Gastroesophageal sphincter (tissue), 4 donors: ENCODE data around the gene MROH2A. TPM values are rescaled to one million over a fixed set of nuclear protein-coding genes. Genes with fewer than 3 reads are reported as not detected.

Experiments used
- ATAC-seq: fragments of 150-250 bp; one replicate; pipeline ENCODE4 v1.9.1; 2016; ENCODE audit warnings: mild to moderate bottlenecking, moderate library complexity
- H3K27ac ChIP-seq, 4 donors: fragments of 200-600 bp; sonication (generic) in 3 of 4; 1 replicate in 3 of 4; 2 replicates in 1 of 4; pipeline ENCODE4 v1.5.1; 2016 to 2019
- H3K27me3 ChIP-seq: fragments of 200-600 bp; sonication (generic); one replicate; pipeline ENCODE4 v1.5.1; 2019
- H3K36me3 ChIP-seq, 2 donors: fragments of 200-600 bp; sonication (generic); one replicate each; pipeline ENCODE4 v1.5.1; 2019; ENCODE audit warnings: control low read depth in 1 of 2
- H3K4me1 ChIP-seq, 3 donors: fragments of 200-600 bp; sonication (generic); 1 replicate in 2 of 3; 2 replicates in 1 of 3; pipeline ENCODE4 v1.5.1; 2016 to 2019; ENCODE audit warnings: control low read depth in 2 of 3
- H3K4me3 ChIP-seq, 2 donors: fragments of 200-600 bp; sonication (generic); one replicate each; pipeline ENCODE4 v1.5.1; 2019; ENCODE audit warnings: mild to moderate bottlenecking in 1 of 2, moderate library complexity in 1 of 2
- H3K9me3 ChIP-seq, 3 donors: fragments of 200-600 bp; sonication (generic); one replicate each; pipeline ENCODE4 v1.5.1; 2017 to 2019; ENCODE audit warnings: control low read depth in 2 of 3
- CTCF ChIP-seq, 4 experiments: fragments of 200-600 bp in 2 of 4; fragments of 450-650 bp in 2 of 4; sonication (generic) in 1 of 4; IDR thresholded peaks; one replicate each; pipeline ENCODE4 v1.5.1; 2017 to 2019; ENCODE audit warnings: antibody characterized with exemption in 4 of 4, mild to moderate bottlenecking in 2 of 4, moderate library complexity in 2 of 4
- EP300 ChIP-seq: sonication (generic); formaldehyde crosslinking; IDR thresholded peaks from one replicate; pipeline ENCODE4 v1.6.1; 2017; ENCODE audit warnings: antibody characterized with exemption, mild to moderate bottlenecking
- POLR2A ChIP-seq, 2 donors: fragments of 450-650 bp; IDR thresholded peaks; one replicate each; pipeline ENCODE4 v1.6.1; 2017; ENCODE audit warnings: antibody characterized with exemption in 2 of 2, mild to moderate bottlenecking in 2 of 2, moderate library complexity in 1 of 2
- POLR2AphosphoS5 ChIP-seq: sonication (generic); formaldehyde crosslinking; IDR thresholded peaks from one replicate; pipeline ENCODE4 v1.6.1; 2017; ENCODE audit warnings: antibody characterized with exemption
- WGBS, 2 donors: methylation state at CpG; one replicate each; pipeline ENCODE4 v1.1.5; 2018; ENCODE audit warnings: low coverage in 1 of 2; 5-methylcytosine and 5-hydroxymethylcytosine counted together
- total RNA-seq, 4 donors: library from RNA; depleted of rRNA; stranded (reverse); fragments of >200 nt; gene quantifications; one replicate each; pipeline ENCODE4 v1.1.0, GENCODE V29; 2016

The MROH2A gene
- total RNA-seq, 4 donors from 2014 or later, result not detected

GRCh38 chr2:233841183-233841582 is 63.1 kb downstream of the MROH2A start:
- no peak overlapping the region for H3K4me3 ChIP-seq
- no peaks in the 10 kb centered on the region for H3K4me1 ChIP-seq
- no peaks in the 10 kb centered on the region for H3K9me3 ChIP-seq
- H3K27ac ChIP-seq, result no peak overlapping the region
- no peak for TF ChIP-seq CTCF (IDR thresholded peaks at IDR 0.05)
- no peak for TF ChIP-seq EP300
- TF ChIP-seq POLR2AphosphoS5, result no peak
- no peak for TF ChIP-seq POLR2A (IDR thresholded peaks at IDR 0.05)
- ATAC-seq, result no peak
- no peaks in the 10 kb centered on the region for H3K27me3 ChIP-seq
- WGBS, 2 donors, result 87 to 93% methylated on average over 3 to 8 of the region's 11 CpGs
- no peaks in the 10 kb centered on the region for H3K36me3 ChIP-seq

- H3K4me3 ChIP-seq, result no peak overlapping the region
- no peaks in the 10 kb centered on the region for H3K4me1 ChIP-seq
- no peak overlapping the region for H3K27ac ChIP-seq
- H3K36me3 ChIP-seq, result no peaks in the 10 kb centered on the region
- no peak for TF ChIP-seq CTCF (IDR thresholded peaks at IDR 0.05)
- TF ChIP-seq EP300, result no peak
- TF ChIP-seq POLR2A (IDR thresholded peaks at IDR 0.05), result no peak
- TF ChIP-seq POLR2AphosphoS5, result no peak
- H3K27me3 ChIP-seq, result no peaks in the 10 kb centered on the region
- WGBS, 2 donors, result 95 to 98% methylated on average over 7 to 13 of the region's 19 CpGs
- no peaks in the 10 kb centered on the region for H3K9me3 ChIP-seq
- no peak for ATAC-seq
These were observed 66.1 kb downstream of the MROH2A start for GRCh38 chr2:233844064-233844807.

- Histone ChIP-seq H3K36me3 (no peaks in the 10 kb centered on the region), H3K4me1 (no peaks in the 10 kb centered on the region), H3K4me3 (no peak overlapping the region), H3K9me3 (no peaks in the 10 kb centered on the region), H3K27ac (no peak overlapping the region), H3K27me3 (peaks cover 3% of the 10 kb centered on the region)
- no peak for ATAC-seq
- TF ChIP-seq CTCF (IDR thresholded peaks at IDR 0.05) (no peak), EP300 (no peak), POLR2A (IDR thresholded peaks at IDR 0.05) (no peak), POLR2AphosphoS5 (no peak)
- WGBS, 2 donors, result 92 to 100% methylated on average over 1 of the region's 3 CpGs
These were observed 66.7 kb downstream of the MROH2A start for GRCh38 chr2:233844836-233845235.

GRCh38 chr2:233845301-233846060 is 67.4 kb downstream of the MROH2A start:
- Histone ChIP-seq H3K27me3 (peaks cover 9% of the 10 kb centered on the region), H3K9me3 (no peaks in the 10 kb centered on the region), H3K4me1 (no peaks in the 10 kb centered on the region), H3K36me3 (no peaks in the 10 kb centered on the region), H3K4me3 (no peak overlapping the region), H3K27ac (no peak overlapping the region)
- TF ChIP-seq CTCF (IDR thresholded peaks at IDR 0.05) (no peak), EP300 (no peak)
- ATAC-seq, result no peak
- WGBS, 2 donors, result no CpG with 5 or more reads among the region's 1 CpG
